B cell (primary cell): Measurements from ENCODE around the gene NOL4L. TPM values are rescaled to one million over a fixed set of nuclear protein-coding genes. Genes with fewer than 3 reads are reported as not detected.

ENCODE experiments used
- ATAC-seq: fragments of 200-7000 bp; cut with Tn5 transposase; one replicate; pipeline ENCODE4 v1.10.0; 2021; ENCODE audit warnings: low read depth, mild to moderate bottlenecking, moderate number of reproducible peaks, moderate library complexity
- CTCF ChIA-PET: fragments of 350-600 bp; sonication (Branson Sonifier 250); formaldehyde crosslinking; loops from one replicate; lab custom pipeline; 2021; ENCODE audit warnings: antibody characterized with exemption, inconsistent platforms; lab: Charles Lee
- POLR2A ChIA-PET: fragments of 350-600 bp; sonication (Branson Sonifier 250); formaldehyde crosslinking; loops from one replicate; lab custom pipeline; 2021; ENCODE audit warnings: antibody characterized with exemption; lab: Charles Lee
- DNase-seq: peaks from one replicate; pipeline ENCODE4 v3.0.0; 2013
- H2AFZ ChIP-seq: 2 replicates; pipeline ENCODE4 v1.6.1; 2012; ENCODE audit warnings: mild to moderate bottlenecking, low read depth, low read length; ENCODE audit not compliant: insufficient read depth, poor library complexity, severe bottlenecking
- H3K27ac ChIP-seq, 2 donors: 1 replicate in 1 of 2; 2 replicates in 1 of 2; pipeline ENCODE4 v1.5.1; 2012 to 2013; ENCODE audit warnings: low read length in 2 of 2, mild to moderate bottlenecking in 2 of 2, moderate library complexity in 1 of 2
- H3K27me3 ChIP-seq, 4 experiments: fragments of 200-600 bp in 1 of 4; sonication (generic) in 1 of 4; replicated peaks in 1 of 4; 1 replicate in 2 of 4; 2 replicates in 2 of 4; pipeline versions ENCODE4 v1.6.1 to v1.7.0; 2013 to 2016; ENCODE audit warnings: low read length in 3 of 4, mild to moderate bottlenecking in 2 of 4, mixed read lengths in 1 of 4, moderate library complexity in 1 of 4; ENCODE audit not compliant: insufficient read depth in 4 of 4, control insufficient read depth in 3 of 4; ENCODE audit errors: control extremely low read depth in 1 of 4
- H3K36me3 ChIP-seq, 2 experiments: replicated peaks in 1 of 2; 1 replicate in 1 of 2; 2 replicates in 1 of 2; pipeline versions ENCODE4 v1.6.1 to v1.7.1; 2013; ENCODE audit warnings: low read length in 1 of 2; ENCODE audit not compliant: insufficient read depth in 2 of 2, control insufficient read depth in 1 of 2; ENCODE audit errors: control extremely low read depth in 1 of 2, extremely low read depth in 1 of 2
- H3K4me1 ChIP-seq, 2 donors: fragments of 200-600 bp in 1 of 2; sonication (generic) in 1 of 2; 1 replicate in 1 of 2; 2 replicates in 1 of 2; pipeline versions ENCODE4 v1.5.1 to v1.6.1; 2013 to 2017; ENCODE audit warnings: low read length in 2 of 2; ENCODE audit not compliant: control insufficient read depth in 2 of 2, insufficient read depth in 2 of 2
- H3K4me2 ChIP-seq: replicated peaks from 2 replicates; pipeline ENCODE3; 2012; ENCODE audit warnings: mild to moderate bottlenecking, low read depth, low read length; ENCODE audit not compliant: poor library complexity, severe bottlenecking
- H3K4me3 ChIP-seq, 5 experiments: fragments of 200-600 bp in 1 of 5; sonication (generic) in 1 of 5; 1 replicate in 3 of 5; 2 replicates in 2 of 5; pipeline versions ENCODE4 v1.5.1 to v1.7.0; 2011 to 2016; ENCODE audit warnings: low read length in 4 of 5, mild to moderate bottlenecking in 4 of 5, low read depth in 2 of 5, control low read depth in 1 of 5, moderate library complexity in 1 of 5; ENCODE audit not compliant: insufficient read depth in 1 of 5; ENCODE audit errors: control extremely low read depth in 1 of 5, extremely low read depth in 1 of 5
- H3K79me2 ChIP-seq: fragments of 200-600 bp; sonication (generic); one replicate; pipeline ENCODE4 v1.6.0; 2016; ENCODE audit warnings: low read length; ENCODE audit not compliant: control insufficient read depth, insufficient read depth
- H3K9ac ChIP-seq: fragments of 200-600 bp; sonication (generic); 2 replicates; pipeline ENCODE4 v1.6.1; 2017; ENCODE audit warnings: mild to moderate bottlenecking, low read length, moderate library complexity
- H3K9me3 ChIP-seq, 3 donors: one replicate each; pipeline versions ENCODE4 v1.6.1 to v1.7.1; 2013; ENCODE audit warnings: low read length in 2 of 3; ENCODE audit not compliant: control insufficient read depth in 2 of 3, insufficient read depth in 1 of 3; ENCODE audit errors: control extremely low read depth in 1 of 3
- H4K20me1 ChIP-seq: 2 replicates; pipeline ENCODE4 v1.6.0; 2012; ENCODE audit warnings: mild to moderate bottlenecking, low read length; ENCODE audit not compliant: insufficient read depth, control insufficient read depth, poor library complexity, severe bottlenecking
- H3K27ac Mint-ChIP-seq: one replicate; pipeline ENCODE4 v1.8.0; 2021; ENCODE audit warnings: mixed read lengths
- H3K27me3 Mint-ChIP-seq: one replicate; pipeline ENCODE4 v1.8.0; 2021; ENCODE audit warnings: mixed read lengths
- H3K4me1 Mint-ChIP-seq: one replicate; pipeline ENCODE4 v1.8.0; 2021; ENCODE audit warnings: mixed read lengths
- H3K4me3 Mint-ChIP-seq: one replicate; pipeline ENCODE4 v1.8.0; 2021; ENCODE audit warnings: mixed read lengths
- H3K9me3 Mint-ChIP-seq: one replicate; pipeline ENCODE4 v1.8.0; 2022; ENCODE audit warnings: mixed read lengths; ENCODE audit not compliant: insufficient read depth
- EZH2 ChIP-seq: IDR thresholded peaks from 2 replicates; pipeline ENCODE4 v1.6.1; 2012; ENCODE audit warnings: borderline replicate concordance, low read depth, mild to moderate bottlenecking, moderate library complexity, low read length; ENCODE audit not compliant: insufficient read depth, poor library complexity, severe bottlenecking
- WGBS: methylation state at CpG from one replicate; pipeline ENCODE4 v1.1.5; 2013; ENCODE audit warnings: missing lambda C conversion rate; ENCODE audit not compliant: insufficient coverage; 5-methylcytosine and 5-hydroxymethylcytosine counted together
- intact Hi-C: fragments of 100-400 bp; cut with micrococcal nuclease; formaldehyde crosslinking; loops from one replicate; pipeline ENCODE4 v1.10.0; 2022
- polyA plus RNA-seq: library from polyadenylated mRNA; depleted of rRNA; stranded (reverse); fragments of >200 nt; gene quantifications from 2 replicates; pipeline ENCODE4 v1.2.3, GENCODE V29; 2012
- total RNA-seq, 2 donors: library from RNA; stranded (reverse); fragments of 120-200 nt in 1 of 2; gene quantifications; 1 replicate in 1 of 2; 2 replicates in 1 of 2; pipeline versions ENCODE4 v1.2.3 to v1.2.4, GENCODE V29; 2013 to 2022
- TF ChIP-seq, protein P1 (sequence below): fragments of 200-600 bp; IDR thresholded peaks from one replicate; pipeline ENCODE4 v1.8.0; 2022; ENCODE audit warnings: antibody characterized with exemption, mild to moderate bottlenecking

NOL4L gene
- total and polyA plus RNA-seq, 2 donors (not counting 1 experiment from before 2014, with no cell fraction given), result 6.5 to 7.9 TPM

DNA sequence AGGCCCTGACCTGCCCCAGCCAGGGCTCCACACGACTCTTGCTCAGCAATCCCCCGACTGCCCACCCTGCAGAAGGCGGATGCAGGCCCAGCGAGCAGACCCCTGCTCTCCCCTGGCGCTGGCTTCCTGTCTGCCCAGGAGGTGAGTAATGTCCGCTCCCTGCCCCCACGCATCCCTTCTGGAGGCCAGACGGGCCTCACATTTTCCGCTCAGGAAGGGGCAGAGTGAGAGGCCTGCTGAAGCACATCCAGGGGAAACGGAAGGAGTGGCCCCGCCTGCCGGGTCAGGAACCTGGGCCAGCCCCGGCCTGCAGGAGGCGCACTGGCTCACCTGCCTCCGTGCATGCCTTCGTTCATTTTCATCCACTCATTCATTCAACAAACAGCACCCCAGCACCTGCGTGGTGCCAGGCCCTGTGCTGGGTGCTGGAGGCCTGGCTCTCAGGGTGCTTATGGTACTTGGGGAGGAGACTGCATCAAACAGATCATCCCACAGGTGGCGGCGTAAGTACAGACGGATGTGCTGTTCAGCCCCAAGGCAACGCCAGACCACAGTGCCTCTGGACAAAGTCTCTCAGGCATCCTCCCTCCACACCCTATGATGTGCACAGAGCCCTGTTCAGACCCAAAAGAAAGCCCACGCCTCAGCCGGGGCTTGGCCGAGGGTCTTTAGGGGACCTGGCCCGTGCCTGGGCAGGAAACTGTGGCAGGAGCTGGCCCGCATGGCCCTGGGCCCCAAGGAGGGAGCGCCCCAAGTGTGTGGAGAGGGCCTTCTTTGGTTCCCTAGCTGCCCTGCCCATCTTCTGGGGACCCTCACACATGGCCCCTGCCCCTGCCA lies 114.9 kb downstream of the NOL4L start:
- WGBS, result 72% methylated on average over 22 of the region's 27 CpGs
- Histone ChIP-seq H4K20me1 (peaks cover 7% of the 10 kb centered on the region), H3K9me3 (peaks cover 0 to 4% (median 0%) of the 10 kb centered on the region in 3 donors), H3K4me3 (no peak overlapping the region), H3K27me3 (peaks cover 0 to 5% (median 0%) of the 10 kb centered on the region in 4 experiments), H3K27ac (no peak overlapping the region), H2AFZ (no peak overlapping the region), H3K4me1 (peaks cover 14 to 36% of the 10 kb centered on the region in 2 donors), H3K36me3 (no peaks in the 10 kb centered on the region), H3K4me2 (no peak overlapping the region), H3K79me2 (peaks cover 12% of the 10 kb centered on the region), H3K9ac (no peak overlapping the region)
- DNase-seq (no peak), ATAC-seq (peak; percentile 34)
- CTCF ChIA-PET, result interaction anchor here (1.1 kb wide), 1 partner anchor 183 kb away, joined by 3 read pairs; no protein-coding TSS in a partner anchor
- H3K27ac Mint-ChIP-seq, result no peak overlapping the region
- H3K27me3 Mint-ChIP-seq, result no peaks in the 10 kb centered on the region
- H3K9me3 Mint-ChIP-seq, result no peaks in the 10 kb centered on the region
- intact Hi-C loops, result no loop called here
- H3K4me3 Mint-ChIP-seq, result no peak overlapping the region
- H3K4me1 Mint-ChIP-seq, result peaks cover 24% of the 10 kb centered on the region
- TF ChIP-seq, protein P1, sequence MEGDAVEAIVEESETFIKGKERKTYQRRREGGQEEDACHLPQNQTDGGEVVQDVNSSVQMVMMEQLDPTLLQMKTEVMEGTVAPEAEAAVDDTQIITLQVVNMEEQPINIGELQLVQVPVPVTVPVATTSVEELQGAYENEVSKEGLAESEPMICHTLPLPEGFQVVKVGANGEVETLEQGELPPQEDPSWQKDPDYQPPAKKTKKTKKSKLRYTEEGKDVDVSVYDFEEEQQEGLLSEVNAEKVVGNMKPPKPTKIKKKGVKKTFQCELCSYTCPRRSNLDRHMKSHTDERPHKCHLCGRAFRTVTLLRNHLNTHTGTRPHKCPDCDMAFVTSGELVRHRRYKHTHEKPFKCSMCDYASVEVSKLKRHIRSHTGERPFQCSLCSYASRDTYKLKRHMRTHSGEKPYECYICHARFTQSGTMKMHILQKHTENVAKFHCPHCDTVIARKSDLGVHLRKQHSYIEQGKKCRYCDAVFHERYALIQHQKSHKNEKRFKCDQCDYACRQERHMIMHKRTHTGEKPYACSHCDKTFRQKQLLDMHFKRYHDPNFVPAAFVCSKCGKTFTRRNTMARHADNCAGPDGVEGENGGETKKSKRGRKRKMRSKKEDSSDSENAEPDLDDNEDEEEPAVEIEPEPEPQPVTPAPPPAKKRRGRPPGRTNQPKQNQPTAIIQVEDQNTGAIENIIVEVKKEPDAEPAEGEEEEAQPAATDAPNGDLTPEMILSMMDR, result peak; percentile 51
- TF ChIP-seq EZH2, result no peak
- POLR2A ChIA-PET, result no interaction called here

DNA sequence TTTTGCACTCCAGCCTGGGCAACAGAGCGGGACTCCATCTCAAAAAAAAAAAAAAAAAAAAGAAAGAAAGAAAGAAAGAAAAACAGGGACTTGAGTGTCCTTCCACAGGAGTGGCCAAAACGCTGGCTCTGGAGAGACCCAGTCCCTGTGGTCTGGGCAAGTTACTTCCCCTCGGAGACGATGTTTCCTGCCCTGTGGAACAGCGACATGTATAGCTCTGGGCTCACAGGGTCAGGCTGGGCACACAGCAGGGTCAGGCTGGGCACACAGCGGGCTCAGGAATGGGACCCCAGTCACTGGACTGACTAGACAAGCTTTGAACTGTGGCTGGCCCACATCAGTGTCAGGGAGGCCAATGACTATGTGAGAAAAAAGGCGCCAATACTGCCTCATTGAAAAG lies 116.3 kb downstream of the NOL4L start:
- 60% methylated on average over 6 of the region's 7 CpGs for WGBS
- H3K27ac ChIP-seq, result no peak overlapping the region

More for the DNA sequence above, 116.3 kb downstream of the NOL4L start:
- intact Hi-C loops, result no loop called here
- no peaks in the 10 kb centered on the region for H3K9me3 Mint-ChIP-seq
- Histone ChIP-seq H3K4me3 (no peak overlapping the region), H3K9me3 (peaks cover 0 to 4% (median 0%) of the 10 kb centered on the region in 3 donors), H3K27me3 (no peaks in the 10 kb centered on the region), H3K36me3 (no peaks in the 10 kb centered on the region), H3K79me2 (peaks cover 12% of the 10 kb centered on the region), H4K20me1 (peaks cover 7% of the 10 kb centered on the region), H2AFZ (no peak overlapping the region), H3K4me1 (peaks cover 4 to 25% of the 10 kb centered on the region in 2 donors), H3K4me2 (no peak overlapping the region), H3K9ac (no peak overlapping the region)
- H3K4me3 Mint-ChIP-seq, result no peak overlapping the region
- CTCF ChIA-PET, result interaction anchor here (1.1 kb wide), 1 partner anchor 184 kb away, joined by 3 read pairs; no protein-coding TSS in a partner anchor
- H3K27me3 Mint-ChIP-seq, result no peaks in the 10 kb centered on the region
- TF ChIP-seq, protein P1, result no peak
- no peak for TF ChIP-seq EZH2
- no peak overlapping the region for H3K27ac Mint-ChIP-seq
- H3K4me1 Mint-ChIP-seq, result peaks cover 20% of the 10 kb centered on the region
- ATAC-seq, result no peak
- POLR2A ChIA-PET, result no interaction called here
- DNase-seq, result no peak
